ENCODE results near the gene SAMD11. TPM values are rescaled to one million over a fixed set of nuclear protein-coding genes. Genes with fewer than 3 reads are reported as not detected.

SAMD11 gene
- total RNA-seq, 1 donor from 2014 or later, result 33.9 TPM

DNA sequence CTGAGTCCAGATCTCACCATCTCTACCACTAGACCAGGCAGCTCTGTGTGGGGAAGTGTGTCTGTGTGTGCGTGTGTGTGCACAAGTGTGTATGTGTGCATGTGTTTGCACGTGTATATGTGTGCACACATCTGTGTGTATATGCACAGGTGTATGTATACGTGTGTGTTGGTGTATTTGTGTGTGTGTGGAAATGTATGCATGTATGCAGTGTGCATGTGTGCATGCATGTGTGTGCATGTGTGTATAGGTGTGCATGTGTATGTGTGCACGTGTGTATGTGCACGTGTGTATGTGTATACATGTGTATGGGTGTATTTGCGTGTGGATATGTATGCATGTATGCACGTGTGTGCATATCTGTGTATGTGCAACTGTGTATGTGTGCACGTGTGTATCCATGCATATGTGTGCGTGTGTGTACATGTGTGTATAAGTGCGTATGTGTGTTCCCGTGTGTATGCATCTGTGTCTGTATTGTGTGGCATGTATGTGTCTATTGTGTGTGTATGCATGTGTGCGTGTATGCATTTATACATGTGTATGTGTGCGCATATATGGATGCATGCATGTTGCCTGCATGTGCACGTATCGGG, 45.6 kb downstream of the SAMD11 start:
- no peak for DNase-seq (ENCODE audit: extremely low spot score in 2 of 2)
- Histone ChIP-seq H3K36me3 (no peaks in the 10 kb centered on the region), H3K4me3 (no peak overlapping the region), H3K27me3 (peaks cover 4% of the 10 kb centered on the region), H3K9me3 (no peaks in the 10 kb centered on the region), H3K4me1 (peaks cover 36% of the 10 kb centered on the region), H3K27ac (no peak overlapping the region)
- intact Hi-C loops (cut with DNase I), result no loop called here
- no peak for TF ChIP-seq POLR2A (IDR thresholded peaks at IDR 0.05)
- no peak for TF ChIP-seq POLR2AphosphoS5 (IDR thresholded peaks at IDR 0.05; ENCODE audit: insufficient read depth in 1 of 2, low read depth in 1 of 2)
- TF ChIP-seq, protein P1, sequence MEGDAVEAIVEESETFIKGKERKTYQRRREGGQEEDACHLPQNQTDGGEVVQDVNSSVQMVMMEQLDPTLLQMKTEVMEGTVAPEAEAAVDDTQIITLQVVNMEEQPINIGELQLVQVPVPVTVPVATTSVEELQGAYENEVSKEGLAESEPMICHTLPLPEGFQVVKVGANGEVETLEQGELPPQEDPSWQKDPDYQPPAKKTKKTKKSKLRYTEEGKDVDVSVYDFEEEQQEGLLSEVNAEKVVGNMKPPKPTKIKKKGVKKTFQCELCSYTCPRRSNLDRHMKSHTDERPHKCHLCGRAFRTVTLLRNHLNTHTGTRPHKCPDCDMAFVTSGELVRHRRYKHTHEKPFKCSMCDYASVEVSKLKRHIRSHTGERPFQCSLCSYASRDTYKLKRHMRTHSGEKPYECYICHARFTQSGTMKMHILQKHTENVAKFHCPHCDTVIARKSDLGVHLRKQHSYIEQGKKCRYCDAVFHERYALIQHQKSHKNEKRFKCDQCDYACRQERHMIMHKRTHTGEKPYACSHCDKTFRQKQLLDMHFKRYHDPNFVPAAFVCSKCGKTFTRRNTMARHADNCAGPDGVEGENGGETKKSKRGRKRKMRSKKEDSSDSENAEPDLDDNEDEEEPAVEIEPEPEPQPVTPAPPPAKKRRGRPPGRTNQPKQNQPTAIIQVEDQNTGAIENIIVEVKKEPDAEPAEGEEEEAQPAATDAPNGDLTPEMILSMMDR (IDR thresholded peaks at IDR 0.05), result no peak

DNA sequence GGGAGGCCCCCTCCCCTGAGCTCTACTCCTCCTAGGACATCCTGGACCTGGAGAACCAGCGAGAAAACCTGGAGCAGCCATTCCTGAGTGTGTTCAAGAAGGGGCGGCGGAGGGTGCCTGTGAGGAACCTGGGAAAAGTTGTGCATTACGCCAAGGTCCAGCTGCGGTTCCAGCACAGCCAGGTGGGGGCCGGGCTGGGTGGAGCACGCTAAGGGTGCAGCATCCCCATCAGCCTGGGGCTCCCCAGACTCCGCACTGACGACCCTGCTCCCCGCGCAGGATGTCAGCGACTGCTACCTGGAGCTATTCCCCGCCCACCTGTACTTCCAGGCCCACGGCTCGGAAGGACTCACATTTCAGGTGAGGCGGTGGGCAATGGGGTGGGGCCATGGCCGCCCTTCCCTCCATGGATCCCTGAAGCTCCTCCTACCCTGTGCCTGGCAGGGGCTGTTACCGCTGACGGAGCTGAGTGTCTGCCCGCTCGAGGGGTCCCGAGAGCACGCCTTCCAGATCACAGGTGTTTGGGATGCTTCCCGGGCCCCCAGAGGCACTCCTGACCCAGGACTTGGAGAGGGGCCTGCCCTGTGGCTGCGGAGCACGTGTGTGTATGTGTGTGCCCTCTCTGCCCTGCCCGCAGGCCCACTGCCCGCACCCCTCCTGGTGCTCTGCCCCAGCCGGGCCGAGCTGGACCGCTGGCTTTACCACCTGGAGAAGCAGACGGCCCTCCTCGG, 46.7 kb downstream of the SAMD11 start:
- Histone ChIP-seq H3K27ac (no peak overlapping the region), H3K9me3 (no peaks in the 10 kb centered on the region), H3K27me3 (peaks cover 4% of the 10 kb centered on the region), H3K4me3 (no peak overlapping the region), H3K36me3 (no peaks in the 10 kb centered on the region), H3K4me1 (peaks cover 39% of the 10 kb centered on the region)
- no peak for TF ChIP-seq POLR2A (IDR thresholded peaks at IDR 0.05)
- TF ChIP-seq, protein P1 (IDR thresholded peaks at IDR 0.05), result no peak
- TF ChIP-seq POLR2AphosphoS5 (IDR thresholded peaks at IDR 0.05; ENCODE audit: insufficient read depth in 1 of 2, low read depth in 1 of 2), result no peak
- no peak for DNase-seq (ENCODE audit: extremely low spot score in 2 of 2)
- intact Hi-C loops (cut with DNase I), result no loop called here

DNA sequence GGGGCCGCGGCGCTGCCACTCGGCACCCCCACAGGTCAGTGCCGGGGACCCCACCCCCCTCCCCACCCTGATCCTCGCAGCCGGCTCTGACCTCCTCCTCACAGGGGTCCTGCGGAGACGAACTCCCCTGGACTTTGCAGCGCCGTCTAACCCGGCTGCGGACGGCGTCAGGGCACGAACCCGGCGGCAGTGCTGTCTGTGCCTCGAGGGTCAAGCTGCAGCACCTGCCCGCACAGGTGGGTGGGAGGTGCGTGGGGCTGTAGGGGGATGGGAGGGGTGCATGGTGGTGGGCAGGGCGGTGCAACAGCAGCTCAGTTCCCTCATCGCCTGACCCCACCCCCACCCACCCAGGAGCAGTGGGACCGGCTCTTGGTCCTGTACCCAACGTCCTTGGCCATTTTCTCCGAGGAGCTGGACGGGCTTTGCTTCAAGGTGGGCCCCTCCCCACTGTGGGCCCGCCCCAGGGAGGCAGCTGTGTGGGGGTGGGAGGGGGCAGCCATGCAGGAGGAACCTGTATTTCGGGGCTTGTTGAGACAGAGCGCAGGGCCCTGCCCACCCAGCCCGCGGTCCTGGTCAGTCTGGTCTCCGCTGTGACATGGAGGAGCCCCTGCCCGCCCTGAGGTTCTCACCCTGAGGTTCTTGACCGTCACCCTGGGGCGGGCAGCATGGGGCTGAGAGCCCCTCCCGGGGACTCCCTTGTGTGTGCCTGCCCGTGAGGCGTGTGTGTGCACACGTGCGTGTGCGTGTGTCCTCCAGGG, 47.4 kb downstream of the SAMD11 start:
- peaks cover 41% of the 10 kb centered on the region for H3K4me1 ChIP-seq
- H3K9me3 ChIP-seq, result no peaks in the 10 kb centered on the region
- no peak overlapping the region for H3K27ac ChIP-seq
- intact Hi-C loops (cut with DNase I), result no loop called here
- H3K36me3 ChIP-seq, result no peaks in the 10 kb centered on the region
- no peak overlapping the region for H3K4me3 ChIP-seq
- H3K27me3 ChIP-seq, result peaks cover 4% of the 10 kb centered on the region
- no peak for DNase-seq (ENCODE audit: extremely low spot score in 2 of 2)
- no peak for TF ChIP-seq POLR2A (IDR thresholded peaks at IDR 0.05)
- no peak for TF ChIP-seq POLR2AphosphoS5 (IDR thresholded peaks at IDR 0.05; ENCODE audit: insufficient read depth in 1 of 2, low read depth in 1 of 2)
- TF ChIP-seq, protein P1 (IDR thresholded peaks at IDR 0.05), result no peak

DNA sequence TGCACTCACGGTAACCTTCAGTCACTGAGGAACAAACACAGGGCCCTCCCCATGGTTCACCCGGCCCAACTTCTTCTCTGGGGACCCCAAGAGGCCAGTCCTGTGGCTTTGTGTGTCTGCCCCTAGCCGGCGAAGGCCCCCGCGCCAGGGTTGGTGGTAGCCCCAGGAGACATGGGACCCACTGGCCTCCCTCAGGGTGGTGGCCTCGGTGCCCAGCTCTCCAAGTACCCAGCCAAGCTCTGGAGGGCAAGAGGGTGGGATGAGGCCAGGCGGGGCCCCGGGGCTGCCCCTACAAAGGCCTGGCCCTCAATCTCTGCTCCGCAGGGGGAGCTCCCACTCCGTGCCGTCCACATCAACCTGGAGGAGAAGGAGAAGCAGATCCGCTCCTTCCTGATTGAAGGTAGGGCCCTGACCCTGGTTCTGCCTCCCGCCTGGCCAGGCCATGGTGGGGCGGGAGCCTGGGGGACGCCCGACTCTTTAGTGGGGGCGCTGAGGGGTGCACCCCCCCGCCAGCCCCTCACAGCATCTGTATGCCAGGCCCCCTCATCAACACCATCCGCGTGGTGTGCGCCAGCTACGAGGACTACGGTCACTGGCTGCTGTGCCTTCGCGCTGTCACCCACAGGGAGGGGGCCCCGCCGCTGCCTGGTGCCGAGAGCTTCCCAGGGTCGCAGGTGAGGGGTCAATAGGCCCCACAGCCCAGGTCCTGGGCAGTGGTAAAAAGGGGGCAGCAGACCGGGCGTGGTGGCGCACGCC, 48.2 kb downstream of the SAMD11 start:
- Histone ChIP-seq H3K27me3 (peaks cover 4% of the 10 kb centered on the region), H3K4me1 (peaks cover 39% of the 10 kb centered on the region), H3K36me3 (no peaks in the 10 kb centered on the region), H3K4me3 (no peak overlapping the region), H3K9me3 (no peaks in the 10 kb centered on the region), H3K27ac (no peak overlapping the region)
- no peak for TF ChIP-seq POLR2A (IDR thresholded peaks at IDR 0.05)
- TF ChIP-seq POLR2AphosphoS5 (IDR thresholded peaks at IDR 0.05; ENCODE audit: insufficient read depth in 1 of 2, low read depth in 1 of 2), result no peak
- TF ChIP-seq, protein P1 (IDR thresholded peaks at IDR 0.05), result no peak
- DNase-seq (ENCODE audit: extremely low spot score in 2 of 2), result no peak
- intact Hi-C loops (cut with DNase I), result no loop called here
